Testis (tissue), 3 donors: Measurements from ENCODE around the gene C1orf50. TPM values are rescaled to one million over a fixed set of nuclear protein-coding genes. Genes with fewer than 3 reads are reported as not detected.
"Not testable (repeated sequence)": the region's sequence is repeated elsewhere in the genome, so short reads cannot be mapped to it uniquely, and the experiment has no call there.

Experiments used
- DNase-seq: peaks from one replicate; pipeline ENCODE4 v3.0.0-alpha.2; 2019
- H3K27ac ChIP-seq, 2 donors: fragments of 200-600 bp; sonication (generic); one replicate each; pipeline ENCODE4 v1.5.1; 2019
- H3K27me3 ChIP-seq: fragments of 200-600 bp; sonication (generic); one replicate; pipeline ENCODE4 v1.5.1; 2019
- H3K36me3 ChIP-seq: fragments of 200-600 bp; sonication (generic); one replicate; pipeline ENCODE4 v1.5.1; 2017; ENCODE audit warnings: low read depth; ENCODE audit errors: missing control alignments
- H3K4me1 ChIP-seq: fragments of 200-600 bp; sonication (generic); one replicate; pipeline ENCODE4 v1.5.1; 2019
- H3K4me3 ChIP-seq, 2 donors: fragments of 200-600 bp; sonication (generic); one replicate each; pipeline ENCODE4 v1.5.1; 2017 to 2019
- H3K9me3 ChIP-seq: fragments of 200-600 bp; sonication (generic); one replicate; pipeline ENCODE4 v1.5.1; 2017
- POLR2A ChIP-seq: fragments of 450-650 bp; IDR thresholded peaks from one replicate; pipeline ENCODE4 v1.6.1; 2017; ENCODE audit warnings: antibody characterized with exemption, mild to moderate bottlenecking, moderate library complexity
- WGBS, 2 donors: methylation state at CpG; one replicate each; pipeline ENCODE4 v1.1.5; 2018; 5-methylcytosine and 5-hydroxymethylcytosine counted together
- intact Hi-C: fragments of 100-400 bp; cut with DNase I; formaldehyde crosslinking; loops from one replicate; pipeline ENCODE4 v1.15.1; 2023; ENCODE audit warnings: low total_unique reads
- polyA plus RNA-seq: library from polyadenylated mRNA; stranded (reverse); fragments of 350-450 nt; fragmentation: Illumina TruSeq; extraction: RNeasy Lipid Tissue Mini Kit (QIAGEN cat#74804); gene quantifications from one replicate; pipeline ENCODE4 v1.2.3, GENCODE V29; 2014; ENCODE audit warnings: low read depth, low replicate concordance; ENCODE audit not compliant: insufficient read depth
- total RNA-seq, 2 donors: library from RNA; depleted of rRNA; stranded (reverse); fragments of >200 nt; gene quantifications; one replicate each; pipeline ENCODE4 v1.2.3, GENCODE V29; 2016
- TF ChIP-seq, protein P1 (sequence below), 3 experiments: fragments of 450-650 bp in 2 of 3; fragments of 200-600 bp in 1 of 3; sonication (generic) in 1 of 3; IDR thresholded peaks; one replicate each; pipeline ENCODE4 v1.5.1; 2016 to 2019; ENCODE audit warnings: antibody characterized with exemption in 3 of 3, mild to moderate bottlenecking in 2 of 3, moderate library complexity in 1 of 3

Gene C1orf50
- total and polyA plus RNA-seq, 3 donors from 2014 or later = 9.4 to 21.8 (median 10.2) TPM

DNA sequence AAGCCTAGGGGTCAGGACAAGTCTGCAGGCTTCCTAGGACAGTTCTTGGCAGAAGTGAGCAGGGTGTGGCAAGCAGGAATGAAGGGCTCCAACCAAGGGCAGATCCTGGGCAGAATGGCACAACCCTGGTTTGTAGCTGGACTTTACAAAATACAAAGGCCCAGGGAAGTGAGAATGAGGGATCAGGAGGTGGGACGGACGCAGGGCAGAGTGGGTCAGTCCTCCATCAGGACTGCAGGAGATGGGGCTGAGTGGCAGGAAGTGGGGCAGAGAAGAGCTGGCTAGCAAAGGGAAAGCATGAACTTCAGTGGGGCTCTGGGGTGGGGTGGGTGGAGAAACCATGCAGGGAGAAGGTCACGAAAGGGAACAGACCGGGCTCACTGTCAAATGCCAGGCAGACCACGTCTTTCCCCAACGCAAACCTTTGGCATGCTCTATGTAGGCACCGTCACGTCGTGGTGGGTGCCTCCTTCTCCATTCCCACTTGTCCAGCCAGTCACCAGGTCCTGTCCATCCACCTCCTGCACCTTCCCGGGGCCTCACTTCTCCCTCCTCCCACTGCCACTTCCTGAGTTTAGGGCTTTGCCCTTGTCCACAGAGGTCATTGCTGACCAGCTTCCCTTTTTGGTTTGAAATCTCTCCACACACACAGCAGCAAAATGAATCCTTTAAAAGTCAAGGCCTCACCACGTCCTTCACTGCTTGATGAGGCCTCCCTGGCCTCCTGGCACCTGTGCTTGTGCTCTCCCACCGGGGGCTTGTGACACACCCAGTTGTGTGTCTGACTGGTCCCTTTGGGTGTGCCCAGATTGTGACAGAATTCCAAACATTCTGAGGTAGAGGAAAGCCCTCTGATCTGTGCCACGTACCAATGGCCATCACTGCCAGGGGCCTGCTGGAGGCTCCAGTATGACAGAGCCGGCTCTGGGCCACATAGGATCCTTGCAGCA, 18.3 kb upstream of the C1orf50 start:
- intact Hi-C loops = no loop called here
- WGBS, 2 donors = 80 to 82% methylated on average over 13 to 14 of the region's 14 CpGs
- DNase-seq = no peak

DNA sequence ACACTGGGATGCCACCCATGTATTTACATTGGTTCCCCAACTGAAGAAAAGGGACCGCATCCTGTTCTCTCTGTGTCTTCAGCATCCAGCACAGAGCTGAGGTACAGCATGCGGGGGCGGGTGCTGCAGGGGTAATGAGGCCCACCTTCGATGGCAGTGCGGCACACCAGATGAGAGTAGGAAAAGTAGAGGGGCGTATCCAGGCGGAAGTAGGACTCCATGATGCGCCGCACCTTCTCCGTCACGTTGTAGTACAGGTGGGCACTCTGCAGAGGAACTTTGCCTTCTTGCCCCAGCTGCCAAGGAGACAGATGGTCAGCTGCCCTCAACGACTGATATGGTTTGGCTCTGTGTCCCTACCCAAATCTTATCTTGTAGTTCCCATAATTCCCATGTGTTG, 17.0 kb upstream of the C1orf50 start:
- no peak overlapping the region for H3K4me3 ChIP-seq
- no peaks in the 10 kb centered on the region for H3K4me1 ChIP-seq
- no peak for DNase-seq
- H3K27me3 ChIP-seq = no peaks in the 10 kb centered on the region
- intact Hi-C loops = no loop called here
- H3K9me3 ChIP-seq = no peaks in the 10 kb centered on the region
- WGBS, 2 donors = 92 to 93% methylated on average over 12 of the region's 12 CpGs
- no peak for TF ChIP-seq POLR2A
- TF ChIP-seq, protein P1, sequence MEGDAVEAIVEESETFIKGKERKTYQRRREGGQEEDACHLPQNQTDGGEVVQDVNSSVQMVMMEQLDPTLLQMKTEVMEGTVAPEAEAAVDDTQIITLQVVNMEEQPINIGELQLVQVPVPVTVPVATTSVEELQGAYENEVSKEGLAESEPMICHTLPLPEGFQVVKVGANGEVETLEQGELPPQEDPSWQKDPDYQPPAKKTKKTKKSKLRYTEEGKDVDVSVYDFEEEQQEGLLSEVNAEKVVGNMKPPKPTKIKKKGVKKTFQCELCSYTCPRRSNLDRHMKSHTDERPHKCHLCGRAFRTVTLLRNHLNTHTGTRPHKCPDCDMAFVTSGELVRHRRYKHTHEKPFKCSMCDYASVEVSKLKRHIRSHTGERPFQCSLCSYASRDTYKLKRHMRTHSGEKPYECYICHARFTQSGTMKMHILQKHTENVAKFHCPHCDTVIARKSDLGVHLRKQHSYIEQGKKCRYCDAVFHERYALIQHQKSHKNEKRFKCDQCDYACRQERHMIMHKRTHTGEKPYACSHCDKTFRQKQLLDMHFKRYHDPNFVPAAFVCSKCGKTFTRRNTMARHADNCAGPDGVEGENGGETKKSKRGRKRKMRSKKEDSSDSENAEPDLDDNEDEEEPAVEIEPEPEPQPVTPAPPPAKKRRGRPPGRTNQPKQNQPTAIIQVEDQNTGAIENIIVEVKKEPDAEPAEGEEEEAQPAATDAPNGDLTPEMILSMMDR (IDR thresholded peaks at IDR 0.05) = no peak
- H3K27ac ChIP-seq = no peak overlapping the region
- H3K36me3 ChIP-seq = no peaks in the 10 kb centered on the region

More for the DNA sequence above, 18.3 kb upstream of the C1orf50 start:
- no peaks in the 10 kb centered on the region for H3K9me3 ChIP-seq
- no peaks in the 10 kb centered on the region for H3K27me3 ChIP-seq
- no peak overlapping the region for H3K4me3 ChIP-seq
- no peaks in the 10 kb centered on the region for H3K36me3 ChIP-seq
- H3K27ac ChIP-seq = no peak overlapping the region
- TF ChIP-seq POLR2A = no peak
- TF ChIP-seq, protein P1 (IDR thresholded peaks at IDR 0.05) = no peak
- H3K4me1 ChIP-seq = no peaks in the 10 kb centered on the region

DNA sequence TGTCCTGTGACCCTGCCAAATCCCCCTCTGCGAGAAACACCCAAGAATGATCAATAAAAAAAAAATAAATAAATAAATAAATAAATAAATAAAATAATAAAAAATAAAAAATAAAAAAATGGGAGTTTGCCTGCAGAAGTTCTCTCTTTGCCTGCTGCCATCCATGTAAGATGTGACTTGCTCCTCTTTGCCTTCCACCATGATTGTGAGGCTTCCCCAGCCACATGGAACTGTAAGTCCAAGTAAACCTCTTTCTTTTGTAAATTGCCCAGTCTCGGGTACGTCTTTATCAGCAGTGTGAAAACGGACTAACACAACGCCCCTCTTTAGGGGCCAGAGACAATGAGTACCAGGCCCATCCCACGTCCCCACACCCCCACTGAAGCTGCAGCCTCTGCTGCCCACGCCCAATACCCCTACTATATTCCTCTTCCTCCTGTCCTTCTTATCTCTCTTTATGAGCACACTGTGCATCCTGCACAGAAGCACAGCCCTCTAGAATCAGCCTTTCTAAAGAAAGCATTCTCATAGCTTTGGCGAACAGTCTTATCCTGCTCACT, 15.5 kb upstream of the C1orf50 start:
- H3K27me3 ChIP-seq, DNase-seq, intact Hi-C loops, H3K4me3 ChIP-seq, H3K36me3 ChIP-seq, H3K27ac ChIP-seq, H3K9me3 ChIP-seq, H3K4me1 ChIP-seq: not testable (repeated sequence)
- 54 to 76% methylated on average over 8 of the region's 8 CpGs for WGBS, 2 donors

DNA sequence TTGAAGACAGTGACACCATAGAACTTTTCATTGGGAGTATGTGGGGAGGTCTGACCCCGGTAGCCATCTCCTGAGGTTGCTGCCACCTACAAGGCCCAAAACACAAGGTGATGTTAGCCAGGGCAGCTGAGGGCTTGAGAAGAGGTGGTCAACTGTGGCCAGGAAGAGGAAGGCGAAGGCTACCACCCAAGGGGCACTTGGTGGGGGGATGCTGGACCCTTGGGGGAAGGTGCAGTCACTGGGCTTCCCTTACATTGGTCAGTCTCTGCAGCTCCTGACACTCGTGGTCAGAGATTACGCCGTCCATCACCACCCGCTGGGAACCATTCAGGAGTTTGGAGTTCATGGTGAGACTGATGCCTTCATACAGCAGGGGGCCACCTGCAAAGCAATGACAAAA, 14.8 kb upstream of the C1orf50 start:
- Histone ChIP-seq H3K4me3 (no peak overlapping the region), H3K27me3 (no peaks in the 10 kb centered on the region), H3K4me1 (no peaks in the 10 kb centered on the region), H3K27ac (no peak overlapping the region), H3K36me3 (no peaks in the 10 kb centered on the region), H3K9me3 (no peaks in the 10 kb centered on the region)
- TF ChIP-seq POLR2A = no peak
- TF ChIP-seq, protein P1 (IDR thresholded peaks at IDR 0.05) = no peak
- intact Hi-C loops = no loop called here
- DNase-seq = no peak
- whole genome bisulfite sequencing, 2 donors = 94 to 96% methylated on average over 5 to 6 of the region's 6 CpGs

DNA sequence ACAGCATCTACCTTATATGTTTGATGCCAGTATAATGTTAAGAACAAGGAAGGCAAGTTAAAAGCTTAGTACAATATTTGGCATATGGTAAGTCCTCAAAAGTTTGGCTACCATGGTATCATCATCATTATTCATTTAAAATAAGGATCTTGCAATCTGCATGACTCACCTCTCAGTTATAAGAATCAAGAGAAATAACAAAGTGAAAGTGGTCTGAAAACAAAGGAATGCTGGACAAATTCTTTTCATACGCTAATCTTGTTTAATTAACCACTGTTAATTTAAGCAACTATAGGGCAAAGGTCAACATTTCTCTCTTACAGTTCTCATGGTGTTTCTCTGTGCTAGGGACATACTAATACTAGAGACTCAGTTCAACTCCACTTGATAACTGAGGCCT, 14.0 kb upstream of the C1orf50 start:
- WGBS, 2 donors = 88% methylated on average over 1 of the region's 1 CpG
- intact Hi-C loops = no loop called here

More for the DNA sequence above, 14.0 kb upstream of the C1orf50 start:
- no peak overlapping the region for H3K4me3 ChIP-seq
- no peak for DNase-seq
- H3K36me3 ChIP-seq = no peaks in the 10 kb centered on the region
- H3K27me3 ChIP-seq = no peaks in the 10 kb centered on the region
- H3K4me1 ChIP-seq = no peaks in the 10 kb centered on the region
- no peak for TF ChIP-seq POLR2A
- TF ChIP-seq, protein P1 (IDR thresholded peaks at IDR 0.05) = no peak
- no peaks in the 10 kb centered on the region for H3K9me3 ChIP-seq
- H3K27ac ChIP-seq = no peak overlapping the region
